HG03520 (cell line): ENCODE data around the gene PEPD.

Experiments
- ATAC-seq: cut with Tn5 transposase; IDR thresholded peaks from one replicate; pipeline ENCODE4 v1.9.1; 2021; ENCODE audit warnings: mild to moderate bottlenecking, moderate library complexity; ENCODE audit not compliant: unreplicated experiment

Gene PEPD

GRCh38 chr19:33461256-33462111 is 60.1 kb downstream of the PEPD start:
- no peak for ATAC-seq

GRCh38 chr19:33460221-33460908 is 61.2 kb downstream of the PEPD start:
- ATAC-seq: no peak

- ATAC-seq: no peak
Measured at GRCh38 chr19:33459222-33460090, 62.1 kb downstream of the PEPD start.

- no peak for ATAC-seq
Measured at GRCh38 chr19:33458807-33459206, 62.8 kb downstream of the PEPD start.

GRCh38 chr19:33458171-33458633 is 63.4 kb downstream of the PEPD start:
- no peak for ATAC-seq

DNA sequence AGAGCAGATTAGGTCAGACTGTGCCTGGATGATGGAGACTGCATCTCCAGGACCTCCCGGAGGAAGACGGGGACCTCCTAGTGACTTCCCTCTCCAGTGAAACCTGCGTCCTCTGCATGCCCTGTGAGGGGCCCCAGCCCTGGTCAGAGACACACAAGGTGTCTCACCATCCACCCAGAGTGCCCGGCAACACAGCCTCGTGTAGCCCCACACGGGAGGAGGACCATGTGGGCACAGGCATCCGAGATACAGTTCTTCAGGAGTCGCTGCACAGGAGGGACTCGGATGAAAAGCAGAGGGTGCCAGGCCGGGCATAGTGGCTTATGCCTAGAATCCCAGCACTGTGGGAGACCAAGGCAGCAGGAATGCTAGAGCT is 64.8 kb downstream of the PEPD start:
- ATAC-seq: no peak

GRCh38 chr19:33456076-33456844 is 65.3 kb downstream of the PEPD start:
- no peak for ATAC-seq

DNA sequence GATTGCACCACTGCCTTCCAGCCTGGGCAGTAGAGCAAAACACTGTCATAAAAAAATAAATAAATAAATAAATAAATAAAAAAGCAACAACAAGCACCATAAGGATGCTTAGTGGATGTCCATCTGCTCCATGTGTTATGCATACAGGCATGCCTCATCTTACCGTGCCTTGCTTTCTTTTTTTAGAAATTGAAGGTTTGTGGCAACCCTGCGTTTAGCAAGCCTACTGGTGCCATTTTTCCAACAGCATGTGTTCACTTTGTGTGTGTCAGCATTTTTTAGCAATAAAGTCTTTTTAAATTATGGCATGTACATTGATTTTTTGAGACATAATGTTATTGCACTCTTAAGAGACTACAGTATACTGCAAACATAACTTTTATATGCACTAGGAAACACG is 68.3 kb downstream of the PEPD start:
- ATAC-seq: no peak

GRCh38 chr19:33450689-33451088 is 70.9 kb downstream of the PEPD start:
- no peak for ATAC-seq

DNA sequence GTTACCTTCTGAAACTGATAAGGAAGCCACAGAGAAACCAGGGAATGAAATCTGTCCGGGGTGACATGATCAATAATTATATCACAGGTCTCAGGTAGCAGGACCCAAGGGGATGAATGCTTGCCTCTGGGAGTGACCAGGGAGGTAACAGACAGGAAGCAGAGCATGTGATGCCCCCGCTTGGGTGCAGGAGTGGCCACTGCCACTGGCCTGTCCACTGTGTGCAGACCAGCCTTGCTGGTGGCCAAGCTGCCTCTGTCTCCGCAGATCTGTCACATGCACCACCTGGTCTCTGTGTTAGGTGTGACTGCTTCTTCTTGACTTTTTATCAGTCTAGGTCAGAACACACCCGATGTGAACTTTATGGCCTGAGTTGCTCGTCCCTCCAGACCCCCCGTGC is 71.8 kb downstream of the PEPD start:
- ATAC-seq: no peak

DNA sequence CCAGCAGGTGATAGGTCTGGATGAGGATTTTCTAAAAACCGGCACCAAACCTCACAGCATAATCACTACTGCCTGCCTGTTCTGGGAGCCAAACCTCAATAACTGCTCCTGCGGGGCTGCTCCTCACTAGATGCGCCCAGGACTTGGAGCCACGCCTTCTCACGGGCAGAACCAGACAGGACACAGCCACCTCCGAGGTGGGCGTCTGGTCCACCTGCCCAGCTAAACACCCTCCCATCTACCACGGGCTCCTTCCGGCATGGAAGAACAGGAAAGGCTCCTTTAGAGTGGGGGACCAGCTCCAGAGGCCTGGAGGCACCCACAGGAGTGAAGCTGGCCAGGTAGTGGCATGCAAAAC is 73.5 kb downstream of the PEPD start:
- no peak for ATAC-seq

GRCh38 chr19:33447336-33448158 is 74.0 kb downstream of the PEPD start:
- ATAC-seq: no peak

GRCh38 chr19:33446330-33447293 is 75.0 kb downstream of the PEPD start:
- no peak for ATAC-seq

DNA sequence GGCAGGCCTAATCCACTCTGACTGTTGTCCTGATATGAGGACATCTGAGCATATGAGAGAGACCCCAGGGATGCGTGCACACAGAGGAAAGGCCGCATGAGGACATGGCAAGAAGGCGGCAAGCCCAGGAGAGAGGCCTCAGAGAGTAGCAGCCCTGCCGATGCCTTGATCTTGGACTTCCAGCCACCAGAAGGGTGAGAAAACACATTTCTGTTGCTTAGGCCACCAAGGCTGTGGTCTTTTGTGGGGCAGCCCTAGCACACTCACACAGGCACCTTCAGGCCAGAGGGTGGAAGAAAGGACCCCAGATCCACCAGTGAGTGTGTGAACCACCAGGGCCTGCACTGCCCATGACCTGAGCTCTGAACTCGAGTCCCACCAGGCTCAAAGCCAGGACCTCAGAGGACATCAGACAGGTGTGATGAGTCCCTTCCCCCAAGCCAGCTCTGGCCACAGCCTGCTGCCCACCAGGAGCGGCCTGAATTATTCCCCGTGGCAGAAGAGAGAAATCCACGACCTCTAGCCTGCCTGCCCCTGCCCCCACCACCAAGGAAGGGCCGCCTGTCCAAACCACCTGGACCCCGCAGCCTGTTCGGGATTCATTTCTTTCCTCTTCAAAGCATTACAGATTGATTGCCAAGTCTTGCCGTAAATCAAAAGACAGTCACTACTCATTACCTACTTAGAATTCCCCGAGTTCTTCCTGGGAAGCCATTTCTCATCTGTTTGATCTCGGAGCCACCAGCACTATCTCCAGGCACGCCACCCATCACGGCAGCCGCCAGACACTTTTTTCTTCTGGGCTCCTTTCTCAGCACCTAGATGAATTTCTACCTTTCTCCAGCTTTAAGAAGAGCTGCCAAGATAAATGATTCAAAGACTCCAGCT is 75.9 kb downstream of the PEPD start:
- no peak for ATAC-seq

GRCh38 chr19:33444562-33445441 is 76.8 kb downstream of the PEPD start:
- no peak for ATAC-seq

DNA sequence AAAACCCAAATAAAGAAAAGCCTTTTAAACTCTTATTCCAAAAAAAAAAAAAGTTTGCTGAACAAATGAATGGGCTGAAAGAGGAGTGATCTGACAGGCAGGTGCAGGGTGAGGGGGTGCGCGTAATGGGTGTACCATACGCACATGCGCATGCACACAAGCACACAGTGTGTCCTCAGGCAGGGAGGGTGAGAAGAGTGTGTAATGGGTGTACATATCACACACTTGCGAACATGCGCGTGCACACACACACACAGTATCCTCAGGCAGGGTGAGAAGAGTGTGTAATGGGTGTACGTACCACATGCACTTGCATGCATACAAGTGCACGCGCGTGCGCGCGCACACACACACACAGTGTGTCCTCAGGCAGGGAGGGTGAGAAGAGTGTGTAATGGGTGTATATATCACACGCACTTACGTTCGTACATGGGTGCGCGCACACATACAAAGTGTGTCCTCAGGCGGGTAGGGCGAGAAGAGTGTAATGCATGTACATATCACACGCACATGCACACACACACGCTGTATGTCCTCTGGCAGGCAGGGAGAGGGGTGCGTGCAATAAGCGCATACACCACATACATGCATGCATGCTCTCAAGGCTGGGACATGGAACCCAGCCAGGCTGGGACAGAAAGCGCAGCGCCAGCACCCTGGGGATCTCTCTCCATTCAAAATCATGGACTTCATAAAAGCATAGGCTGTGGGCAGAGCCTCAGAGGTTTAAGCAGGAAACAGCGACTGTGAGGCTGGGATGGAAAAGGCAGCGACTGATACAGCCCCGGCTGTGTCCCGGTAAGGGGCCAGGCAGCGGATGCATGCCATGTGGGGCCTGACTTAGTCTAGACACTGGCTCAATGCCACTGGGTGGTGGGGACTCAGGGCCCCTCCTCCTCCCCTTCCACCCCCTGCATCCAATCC is 77.7 kb downstream of the PEPD start:
- no peak for ATAC-seq
